GM20431 (cell line): ENCODE results near the gene KRTAP4-1.
"Not testable (repeated sequence)": the region's sequence is repeated elsewhere in the genome, so short reads cannot be mapped to it uniquely, and the experiment has no call there.

ENCODE experiments used
- in situ Hi-C: fragments of 300-500 bp; cut with MseI, MboI; formaldehyde crosslinking; loops from one replicate; pipeline ENCODE4 v1.15.0; 2020; ENCODE audit warnings: low sequenced_read_pairs; ENCODE audit not compliant: unreplicated experiment

Gene KRTAP4-1

GRCh38 chr17:41176744-41177387 is 7.8 kb downstream of the KRTAP4-1 start:
- in situ Hi-C loops = no loop called here

- in situ Hi-C loops = no loop called here
Measured at GRCh38 chr17:41171886-41172285, 12.8 kb downstream of the KRTAP4-1 start.

GRCh38 chr17:41168121-41168520 is 16.6 kb downstream of the KRTAP4-1 start, which contains the start of gene KRTAP4-3:
KRTAP4-3 (minus strand) TSS chr17:41168221; CDS start chr17:41168172, 49 bp downstream.
- in situ Hi-C loops = no loop called here

- in situ Hi-C loops = no loop called here
Measured at GRCh38 chr17:41167561-41167960, 17.1 kb downstream of the KRTAP4-1 start.

DNA sequence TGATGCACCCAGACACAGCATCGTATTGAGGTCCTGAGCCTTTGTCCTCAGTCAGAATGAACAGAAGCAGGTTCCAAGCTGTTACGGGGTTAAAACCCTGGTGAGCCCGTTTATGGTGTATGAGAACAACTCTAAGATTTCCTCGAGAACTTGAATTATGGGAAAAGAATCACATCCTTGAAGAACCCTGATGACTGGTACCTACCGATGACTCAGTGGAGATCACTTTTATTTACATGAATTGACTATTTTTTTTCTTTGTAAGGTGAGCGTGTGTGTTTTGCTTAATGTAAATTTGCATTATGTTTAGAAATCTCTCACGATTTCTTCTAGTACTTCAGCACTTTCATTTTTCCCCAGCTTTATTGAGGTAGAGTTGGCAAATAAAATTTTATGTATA is 20.9 kb downstream of the KRTAP4-1 start:
- in situ Hi-C loops = no loop called here

DNA sequence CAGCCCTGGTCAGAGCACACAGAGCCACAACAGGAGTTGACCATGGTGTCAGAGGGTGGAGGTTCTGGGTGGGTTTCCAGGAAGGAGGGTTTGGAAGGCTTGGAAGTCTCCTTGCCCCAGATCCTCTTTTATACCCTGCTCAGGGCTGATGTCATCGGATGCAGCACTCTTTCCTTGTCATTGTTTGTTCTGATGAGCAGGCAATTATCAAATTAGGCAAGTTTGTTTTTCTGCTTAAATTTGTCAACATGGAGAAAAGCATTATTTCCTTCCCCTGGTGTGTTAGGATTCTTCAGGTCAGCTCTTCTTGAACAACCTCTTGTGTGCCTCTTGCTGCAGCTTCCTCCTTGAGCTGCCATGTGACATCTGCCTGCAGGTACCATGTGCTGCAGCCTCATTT is 24.1 kb downstream of the KRTAP4-1 start, which contains the start of gene KRTAP4-4:
Gene KRTAP4-4, minus strand, starts transcription at position 101 of the 400 bp plus-strand sequence. Its CDS starts 57 bp downstream, at position 44.
- in situ Hi-C loops = no loop called here

DNA sequence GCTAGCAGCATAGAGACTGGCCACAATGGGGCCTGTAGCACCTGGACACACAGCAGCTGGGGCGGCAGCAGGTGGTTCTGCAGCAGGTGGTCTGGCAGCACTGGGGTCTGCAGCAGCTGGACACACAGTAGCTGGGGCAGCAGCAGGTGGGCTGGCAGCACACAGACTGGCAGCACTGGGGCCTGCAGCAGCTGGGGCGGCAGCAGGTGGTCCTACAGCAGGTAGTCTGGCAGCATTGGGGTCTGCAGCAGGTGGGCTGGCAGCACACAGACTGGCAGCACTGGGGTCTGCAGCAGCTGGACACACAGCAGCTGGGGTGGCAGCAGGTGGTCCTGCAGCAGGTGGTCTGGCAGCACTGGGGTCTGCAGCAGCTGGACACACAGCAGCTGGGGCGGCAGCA is 24.5 kb downstream of the KRTAP4-1 start:
- in situ Hi-C loops = not testable (repeated sequence)

- in situ Hi-C loops = no loop called here
Measured at GRCh38 chr17:41153856-41154255, 30.9 kb downstream of the KRTAP4-1 start.

DNA sequence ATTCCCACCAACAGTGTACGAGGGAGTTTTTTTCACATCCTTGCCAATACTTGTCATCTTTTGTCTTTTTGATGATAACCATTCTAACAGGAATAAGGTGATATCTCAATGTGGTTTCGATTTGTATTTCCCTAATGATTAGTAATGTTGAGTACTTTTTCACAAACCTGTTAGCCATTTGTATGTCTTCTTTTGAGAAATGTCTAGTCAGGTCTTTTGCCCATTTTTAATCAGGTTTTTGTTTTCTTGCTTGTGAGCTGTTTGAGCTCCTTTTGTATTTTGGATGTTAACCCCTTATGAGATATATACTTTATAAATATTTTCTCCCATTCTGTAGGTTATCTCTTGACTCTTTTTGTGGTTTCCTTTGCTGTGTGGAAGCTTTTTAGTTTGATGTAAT is 33.2 kb downstream of the KRTAP4-1 start:
- in situ Hi-C loops = no loop called here

DNA sequence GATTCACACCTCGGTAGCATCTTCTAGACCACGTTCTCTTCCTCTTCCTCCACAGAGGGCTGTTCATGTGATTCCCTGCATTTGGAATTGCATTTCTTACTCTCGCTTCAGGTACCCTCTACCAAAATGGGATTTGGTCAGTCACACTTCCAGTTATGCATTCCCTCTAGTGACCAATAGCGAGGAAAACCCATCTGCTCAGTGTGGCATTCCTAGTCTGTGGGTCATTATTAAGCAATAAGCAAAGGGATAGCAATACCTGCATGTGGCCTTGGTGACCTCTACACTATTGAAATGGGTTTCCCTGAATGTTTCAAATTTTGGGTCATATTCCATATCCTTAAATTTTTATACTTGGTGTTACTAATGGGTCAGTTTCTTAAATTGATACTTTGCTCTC is 34.7 kb downstream of the KRTAP4-1 start:
- in situ Hi-C loops = no loop called here

- in situ Hi-C loops = no loop called here
Measured at GRCh38 chr17:41149652-41149985, 35.1 kb downstream of the KRTAP4-1 start, which contains the start of gene KRTAP4-5. KRTAP4-5 (minus strand) TSS chr17:41149825; CDS start chr17:41149767, 58 bp downstream.

- in situ Hi-C loops = not testable (repeated sequence)
Measured at GRCh38 chr17:41148971-41149651, 35.6 kb downstream of the KRTAP4-1 start.

- in situ Hi-C loops = no loop called here
Measured at GRCh38 chr17:41147531-41148204, 37.0 kb downstream of the KRTAP4-1 start.

DNA sequence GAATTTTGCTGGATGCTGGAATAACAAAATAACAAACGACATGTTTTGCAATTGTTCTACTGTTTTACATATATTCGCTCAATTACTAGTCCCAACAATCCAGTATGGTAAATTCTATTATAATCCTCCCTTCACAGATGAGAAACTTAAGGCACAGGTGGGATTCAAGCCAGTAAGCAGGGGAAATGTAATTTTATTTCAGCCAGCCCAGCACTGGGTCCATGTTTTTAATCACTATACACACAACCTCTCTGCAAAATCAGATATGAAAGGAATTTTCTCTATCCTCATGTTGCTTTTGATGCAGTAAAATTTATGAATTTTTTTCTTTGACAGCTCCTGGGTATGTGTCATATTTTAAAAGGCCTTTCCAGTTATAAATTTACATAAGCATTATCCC is 39.5 kb downstream of the KRTAP4-1 start:
- in situ Hi-C loops = no loop called here

GRCh38 chr17:41144846-41145245 is 39.9 kb downstream of the KRTAP4-1 start:
- in situ Hi-C loops = no loop called here

DNA sequence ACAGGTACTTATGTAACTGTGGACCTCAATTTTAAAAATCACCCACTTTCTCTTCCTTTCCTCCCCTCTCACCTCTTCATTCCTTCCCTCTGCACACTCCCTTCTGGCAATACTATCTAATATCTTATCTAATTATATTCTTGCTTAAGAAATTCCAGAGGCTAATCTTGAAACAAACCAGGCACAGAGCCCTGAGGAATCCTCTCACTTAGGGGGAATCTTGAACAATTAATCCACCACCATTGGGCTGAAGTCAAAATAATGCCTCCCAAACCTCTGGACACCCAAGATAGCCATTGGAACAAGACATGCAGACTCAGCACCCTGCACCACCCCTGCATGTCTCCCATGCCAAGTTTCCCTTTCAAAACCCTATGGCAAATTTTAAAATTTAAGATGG is 43.4 kb downstream of the KRTAP4-1 start:
- in situ Hi-C loops = no loop called here

- in situ Hi-C loops = no loop called here
Measured at GRCh38 chr17:41140360-41141131, 44.2 kb downstream of the KRTAP4-1 start, which contains the start of gene KRTAP4-6. KRTAP4-6 (minus strand) TSS chr17:41140544; CDS start chr17:41140487, 57 bp downstream.

DNA sequence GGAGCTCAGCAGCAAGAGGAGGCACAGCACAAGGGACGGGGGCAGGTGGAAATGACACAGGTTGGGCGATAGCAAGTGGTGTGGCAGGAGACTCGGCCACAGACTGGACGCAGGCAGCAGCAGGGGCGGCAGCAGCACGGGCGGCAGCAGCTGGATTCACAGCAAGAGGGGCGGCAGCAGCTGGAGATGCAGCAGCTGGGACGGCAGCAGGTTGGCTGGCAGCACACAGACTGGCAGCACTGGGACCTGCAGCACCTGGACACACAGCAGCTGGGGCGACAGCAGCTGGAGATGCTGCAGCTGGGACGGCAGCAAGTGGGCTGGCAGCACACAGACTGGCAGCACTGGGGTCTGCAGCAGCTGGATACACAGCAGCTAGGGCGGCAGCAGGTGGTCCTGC is 44.8 kb downstream of the KRTAP4-1 start:
- in situ Hi-C loops = not testable (repeated sequence)
